Fibroblast of skin of scalp (primary cell): ENCODE measurements around the gene RNPC3. TPM values are rescaled to one million over a fixed set of nuclear protein-coding genes. Genes with fewer than 3 reads are reported as not detected.
A peak's percentile ranks its signal among the peaks of the same experiment; 100 is the strongest.

Experiments
- DNase-seq: peaks from one replicate; pipeline ENCODE4 v3.0.0-alpha.2; 2013
- polyA plus RNA-seq, 2 experiments: library from polyadenylated mRNA; unstranded; fragments of 120-200 nt; gene quantifications; one replicate each; pipeline ENCODE4 v1.2.1, GENCODE V29; 2013; ENCODE audit not compliant: insufficient read length in 2 of 2

The RNPC3 gene
- polyA plus RNA-seq (2013, experiment 1 of 2; ENCODE audit: insufficient read length), result 7.1 TPM
- polyA plus RNA-seq (2013, experiment 2 of 2; ENCODE audit: insufficient read length), result 8.2 TPM

GRCh38 chr1:103525607-103526507, at the start of gene RNPC3:
RNPC3 (plus strand) TSS chr1:103525699; CDS start chr1:103526071, 372 bp downstream.
- DNase-seq, result peak; percentile 93

GRCh38 chr1:103477101-103477500, 48.4 kb upstream of the RNPC3 start:
- DNase-seq, result no peak

GRCh38 chr1:103489935-103490334, 35.6 kb upstream of the RNPC3 start:
- no peak for DNase-seq

- no peak for DNase-seq
Observed at GRCh38 chr1:103492003-103492625, 33.4 kb upstream of the RNPC3 start.

- DNase-seq, result peak; percentile 71
Observed at GRCh38 chr1:103496014-103496635, 29.4 kb upstream of the RNPC3 start.

- DNase-seq, result no peak
Observed at GRCh38 chr1:103497404-103497803, 28.1 kb upstream of the RNPC3 start.

- DNase-seq, result no peak
Observed at GRCh38 chr1:103509250-103509649, 16.2 kb upstream of the RNPC3 start.

GRCh38 chr1:103513711-103514110, 11.8 kb upstream of the RNPC3 start:
- no peak for DNase-seq

GRCh38 chr1:103514920-103515503, 10.5 kb upstream of the RNPC3 start:
- peak; percentile 68 for DNase-seq

- DNase-seq, result no peak
Observed at GRCh38 chr1:103516283-103516682, 9.2 kb upstream of the RNPC3 start.

GRCh38 chr1:103516693-103517092, 8.8 kb upstream of the RNPC3 start:
- no peak for DNase-seq

- peak; percentile 7 for DNase-seq
Observed at GRCh38 chr1:103517380-103518047, 8.0 kb upstream of the RNPC3 start.

- no peak for DNase-seq
Observed at GRCh38 chr1:103520822-103521221, 4.7 kb upstream of the RNPC3 start.

- no peak for DNase-seq
Observed at GRCh38 chr1:103523346-103523745, 2.2 kb upstream of the RNPC3 start.

- peak; percentile 52 for DNase-seq
Observed at GRCh38 chr1:103525114-103525606, 339 bp upstream of the RNPC3 start.

GRCh38 chr1:103527331-103527730, 1.8 kb downstream of the RNPC3 start:
- no peak for DNase-seq

GRCh38 chr1:103529746-103530145, 4.2 kb downstream of the RNPC3 start:
- no peak for DNase-seq

GRCh38 chr1:103538226-103538625, 12.7 kb downstream of the RNPC3 start:
- DNase-seq, result no peak

GRCh38 chr1:103541431-103541830, 15.9 kb downstream of the RNPC3 start:
- no peak for DNase-seq

- no peak for DNase-seq
Observed at GRCh38 chr1:103546496-103546895, 21.0 kb downstream of the RNPC3 start.

- DNase-seq, result no peak
Observed at GRCh38 chr1:103547840-103548239, 22.3 kb downstream of the RNPC3 start.

GRCh38 chr1:103560427-103560826, 34.9 kb downstream of the RNPC3 start:
- DNase-seq, result no peak
